ENCODE measurements around the gene OTC.

OTC gene

GRCh38 chrX:38352362-38352761 is at the start of gene OTC:
Gene OTC (plus strand): TSS chrX:38352604. CDS start chrX:38352697, 93 bp downstream.
- DNase-seq (ENCODE audit: low read depth), result no peak

- peak; percentile 21 for DNase-seq (ENCODE audit: low read depth)
These were observed 48.4 kb upstream of the OTC start for GRCh38 chrX:38304010-38304409.

- no peak for DNase-seq (ENCODE audit: low read depth)
These were observed 46.4 kb upstream of the OTC start for GRCh38 chrX:38305971-38306370.

GRCh38 chrX:38311743-38312142 is 40.7 kb upstream of the OTC start:
- DNase-seq (ENCODE audit: low read depth), result peak; percentile 44

- peak; percentile 88 for DNase-seq (ENCODE audit: low read depth)
These were observed 40.0 kb upstream of the OTC start for GRCh38 chrX:38312436-38312835.

GRCh38 chrX:38313190-38313589 is 39.2 kb upstream of the OTC start:
- peak; percentile 31 for DNase-seq (ENCODE audit: low read depth)

GRCh38 chrX:38315186-38315585 is 37.2 kb upstream of the OTC start:
- DNase-seq (ENCODE audit: low read depth), result no peak

- no peak for DNase-seq (ENCODE audit: low read depth)
These were observed 34.2 kb upstream of the OTC start for GRCh38 chrX:38318196-38318595.

- DNase-seq (ENCODE audit: low read depth), result no peak
These were observed 33.8 kb upstream of the OTC start for GRCh38 chrX:38318606-38319005.

GRCh38 chrX:38320819-38321218 is 31.6 kb upstream of the OTC start:
- DNase-seq (ENCODE audit: low read depth), result no peak

GRCh38 chrX:38326086-38326485 is 26.3 kb upstream of the OTC start:
- no peak for DNase-seq (ENCODE audit: low read depth)

GRCh38 chrX:38327007-38327774 is 25.2 kb upstream of the OTC start, which contains the start of gene RPGR:
Gene RPGR (minus strand): TSS chrX:38327509. CDS start chrX:38327367, 142 bp downstream.
- DNase-seq (ENCODE audit: low read depth), result peak; percentile 92

GRCh38 chrX:38327775-38328081 is 24.7 kb upstream of the OTC start:
- DNase-seq (ENCODE audit: low read depth), result no peak

GRCh38 chrX:38332505-38332904 is 19.9 kb upstream of the OTC start:
- DNase-seq (ENCODE audit: low read depth), result no peak

- DNase-seq (ENCODE audit: low read depth), result no peak
These were observed 17.0 kb upstream of the OTC start for GRCh38 chrX:38335382-38335781.

- DNase-seq (ENCODE audit: low read depth), result no peak
These were observed 15.7 kb upstream of the OTC start for GRCh38 chrX:38336538-38337240.

- no peak for DNase-seq (ENCODE audit: low read depth)
These were observed 11.0 kb upstream of the OTC start for GRCh38 chrX:38341442-38341841.

- DNase-seq (ENCODE audit: low read depth), result no peak
These were observed 9.3 kb upstream of the OTC start for GRCh38 chrX:38342853-38343778.

- no peak for DNase-seq (ENCODE audit: low read depth)
These were observed 6.3 kb upstream of the OTC start for GRCh38 chrX:38346150-38346549.

GRCh38 chrX:38347136-38347535 is 5.3 kb upstream of the OTC start:
- peak; percentile 56 for DNase-seq (ENCODE audit: low read depth)

- no peak for DNase-seq (ENCODE audit: low read depth)
These were observed 1.1 kb upstream of the OTC start for GRCh38 chrX:38351346-38351745.

GRCh38 chrX:38356401-38356800 is 4.0 kb downstream of the OTC start:
- no peak for DNase-seq (ENCODE audit: low read depth)
